ENCODE data around the gene UFC1. TPM values are rescaled to one million over a fixed set of nuclear protein-coding genes. Genes with fewer than 3 reads are reported as not detected.

Gene UFC1
- total and polyA plus RNA-seq, 9 donors = 63.2 to 209 (median 107) TPM

GRCh38 chr1:161191971-161192370, 38.2 kb downstream of the UFC1 start:
- no peak for TF ChIP-seq CTCF (IDR thresholded peaks at IDR 0.05)
- H3K4me1 ChIP-seq (ENCODE audit: insufficient read depth) = peaks cover 4% of the 10 kb centered on the region

GRCh38 chr1:161192476-161193465, 39.0 kb downstream of the UFC1 start:
- peak in 4 of 5 donors; percentile 55 to 79 (median 69) for DNase-seq
- no peaks in the 10 kb centered on the region for H3K36me3 ChIP-seq
- TF ChIP-seq CTCF (IDR thresholded peaks at IDR 0.05) (peak; percentile 55 to 75 (median 71)), POLR2A (IDR thresholded peaks at IDR 0.05) (no peak)
- no peak overlapping the region for H3K27ac ChIP-seq
- no peak overlapping the region for H3K4me3 ChIP-seq
- 41 to 55% (median 47%) methylated on average over 15 of the region's 15 CpGs for WGBS, 3 donors
- H3K27me3 ChIP-seq = no peaks in the 10 kb centered on the region
- no peaks in the 10 kb centered on the region for H3K9me3 ChIP-seq
- intact Hi-C loops (cut with DNase I) = loop anchor here (5.0 to 10.0 kb wide), 3 partner anchors 35 to 192 kb away; partner anchors contain the start of gene TOMM40L (in 1 of the 4)
- H3K4me1 ChIP-seq (ENCODE audit: insufficient read depth) = peaks cover 7% of the 10 kb centered on the region

More at GRCh38 chr1:161191971-161192370, 38.2 kb downstream of the UFC1 start:
- no peak overlapping the region for H3K27ac ChIP-seq
- H3K36me3 ChIP-seq = no peaks in the 10 kb centered on the region
- no peak overlapping the region for H3K4me3 ChIP-seq
- peak in 2 of 5 donors; percentile 34 to 36 for DNase-seq
- H3K27me3 ChIP-seq = no peaks in the 10 kb centered on the region
- 70 to 79% (median 76%) methylated on average over 8 of the region's 8 CpGs for WGBS, 3 donors
- intact Hi-C loops (cut with DNase I) = loop anchor here (5.0 to 10.0 kb wide), 3 partner anchors 35 to 193 kb away; partner anchors contain the start of gene TOMM40L (in 1 of the 4)
- H3K9me3 ChIP-seq = no peaks in the 10 kb centered on the region

GRCh38 chr1:161193561-161194235, 39.9 kb downstream of the UFC1 start:
- 64 to 72% (median 72%) methylated on average over 21 of the region's 21 CpGs for WGBS, 3 donors
- Histone ChIP-seq H3K4me1 (ENCODE audit: insufficient read depth) (peaks cover 15% of the 10 kb centered on the region), H3K27me3 (no peaks in the 10 kb centered on the region), H3K27ac (no peak overlapping the region), H3K36me3 (no peaks in the 10 kb centered on the region), H3K9me3 (no peaks in the 10 kb centered on the region), H3K4me3 (no peak overlapping the region)
- DNase-seq = peak in 2 of 5 donors; percentile 50 to 59
- intact Hi-C loops (cut with DNase I) = loop anchor here (5.0 to 10.0 kb wide), 3 partner anchors 34 to 191 kb away; partner anchors contain the start of gene TOMM40L (in 1 of the 4)
- TF ChIP-seq EP300 (IDR thresholded peaks at IDR 0.05) (no peak), CTCF (IDR thresholded peaks at IDR 0.05) (no peak), POLR2A (IDR thresholded peaks at IDR 0.05) (no peak)

- peaks cover 26% of the 10 kb centered on the region for H3K4me1 ChIP-seq (ENCODE audit: insufficient read depth)
- no peak overlapping the region for H3K4me3 ChIP-seq
- H3K9me3 ChIP-seq = no peaks in the 10 kb centered on the region
- intact Hi-C loops (cut with DNase I) = loop anchor here in 2 of 4 donors (10.0 kb wide), 1 partner anchor 190 kb away; no protein-coding TSS in a partner anchor
- DNase-seq = peak in 1 of 5 donors; percentile 33
- no peaks in the 10 kb centered on the region for H3K36me3 ChIP-seq
- WGBS, 3 donors = 87 to 92% (median 91%) methylated on average over 4 of the region's 4 CpGs
- H3K27me3 ChIP-seq = no peaks in the 10 kb centered on the region
- no peak overlapping the region for H3K27ac ChIP-seq
- TF ChIP-seq POLR2A (IDR thresholded peaks at IDR 0.05) (no peak), EP300 (IDR thresholded peaks at IDR 0.05) (no peak), CTCF (IDR thresholded peaks at IDR 0.05) (no peak)
Observed at GRCh38 chr1:161195171-161195570, 41.4 kb downstream of the UFC1 start.
